Lower leg skin (tissue), 3 donors: ENCODE measurements around the gene RTN4RL1.

Experiments used
- POLR2A ChIP-seq, 2 donors: fragments of 450-650 bp; IDR thresholded peaks; one replicate each; pipeline ENCODE4 v1.6.1; 2016 to 2017; ENCODE audit warnings: antibody characterized with exemption in 2 of 2, mild to moderate bottlenecking in 1 of 2, moderate library complexity in 1 of 2
- TF ChIP-seq, protein P1 (sequence below), 3 donors: fragments of 450-650 bp; IDR thresholded peaks; one replicate each; pipeline ENCODE4 v1.5.1; 2016; ENCODE audit warnings: antibody characterized with exemption in 3 of 3, mild to moderate bottlenecking in 3 of 3, moderate library complexity in 2 of 3

DNA sequence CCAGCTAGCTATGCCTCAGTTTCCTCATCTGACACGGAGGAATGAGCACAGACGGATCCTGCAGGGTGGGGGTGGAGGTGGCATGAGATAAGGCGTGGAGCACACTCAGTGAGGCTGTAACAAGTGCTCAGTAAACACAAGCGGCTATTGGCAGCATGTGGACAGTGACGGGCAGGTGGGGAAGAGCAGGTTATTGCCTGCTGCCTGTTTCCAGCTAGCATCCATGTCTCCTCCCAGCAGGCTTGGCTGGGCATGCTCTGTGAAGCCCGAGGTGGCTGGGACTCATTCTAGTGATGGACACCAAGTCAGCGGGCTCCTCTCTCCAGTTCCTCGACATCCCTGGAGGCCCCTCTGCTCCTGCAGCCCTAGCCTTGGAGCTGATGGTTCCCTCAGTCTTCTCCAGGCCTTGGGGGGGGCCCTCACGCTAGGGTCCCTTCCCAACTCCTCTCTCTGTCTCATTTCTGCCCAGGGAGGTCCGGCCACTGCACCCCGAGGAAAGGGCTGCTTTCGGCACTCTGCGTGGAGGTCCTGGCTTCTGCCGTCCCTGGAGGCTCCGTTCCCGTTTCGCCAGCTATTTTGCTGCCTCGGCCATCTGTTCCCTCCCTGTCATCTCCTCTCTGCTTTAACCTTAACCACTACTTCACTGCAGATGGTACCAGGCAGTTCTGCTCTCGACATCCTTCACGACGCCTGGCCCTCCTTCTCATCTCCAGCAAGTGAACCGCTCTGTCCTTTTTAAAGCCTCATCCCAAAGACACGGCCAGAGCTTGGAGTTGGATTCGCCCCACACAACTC, 6.2 kb downstream of the RTN4RL1 start:
- TF ChIP-seq, protein P1, sequence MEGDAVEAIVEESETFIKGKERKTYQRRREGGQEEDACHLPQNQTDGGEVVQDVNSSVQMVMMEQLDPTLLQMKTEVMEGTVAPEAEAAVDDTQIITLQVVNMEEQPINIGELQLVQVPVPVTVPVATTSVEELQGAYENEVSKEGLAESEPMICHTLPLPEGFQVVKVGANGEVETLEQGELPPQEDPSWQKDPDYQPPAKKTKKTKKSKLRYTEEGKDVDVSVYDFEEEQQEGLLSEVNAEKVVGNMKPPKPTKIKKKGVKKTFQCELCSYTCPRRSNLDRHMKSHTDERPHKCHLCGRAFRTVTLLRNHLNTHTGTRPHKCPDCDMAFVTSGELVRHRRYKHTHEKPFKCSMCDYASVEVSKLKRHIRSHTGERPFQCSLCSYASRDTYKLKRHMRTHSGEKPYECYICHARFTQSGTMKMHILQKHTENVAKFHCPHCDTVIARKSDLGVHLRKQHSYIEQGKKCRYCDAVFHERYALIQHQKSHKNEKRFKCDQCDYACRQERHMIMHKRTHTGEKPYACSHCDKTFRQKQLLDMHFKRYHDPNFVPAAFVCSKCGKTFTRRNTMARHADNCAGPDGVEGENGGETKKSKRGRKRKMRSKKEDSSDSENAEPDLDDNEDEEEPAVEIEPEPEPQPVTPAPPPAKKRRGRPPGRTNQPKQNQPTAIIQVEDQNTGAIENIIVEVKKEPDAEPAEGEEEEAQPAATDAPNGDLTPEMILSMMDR (IDR thresholded peaks at IDR 0.05), result no peak
- TF ChIP-seq POLR2A (IDR thresholded peaks at IDR 0.05), result no peak
